Stimulated activated CD8-positive, alpha-beta memory T cell treated with anti-CD3 and anti-CD28 coated beads, Interleukin-15, amount 100 ng/mL, for 48 hours (primary cell): ENCODE data around the gene USP32.

Experiments used
- DNase-seq, 2 donors: peaks; one replicate each; pipeline ENCODE4 v3.0.0-alpha.2; 2020; ENCODE audit warnings: low read depth in 2 of 2

USP32 gene

GRCh38 chr17:60156746-60157145 lies 235.2 kb downstream of the USP32 start:
- DNase-seq: no peak

GRCh38 chr17:60155815-60156214 lies 236.1 kb downstream of the USP32 start:
- no peak for DNase-seq

- DNase-seq: no peak
These were observed 236.5 kb downstream of the USP32 start for GRCh38 chr17:60155427-60155814.

- DNase-seq: no peak
These were observed 237.1 kb downstream of the USP32 start for GRCh38 chr17:60154616-60155426.

- no peak for DNase-seq
These were observed 238.1 kb downstream of the USP32 start for GRCh38 chr17:60153606-60154390.

GRCh38 chr17:60151355-60151754 lies 240.6 kb downstream of the USP32 start:
- DNase-seq: no peak

GRCh38 chr17:60149691-60150582 lies 242.0 kb downstream of the USP32 start, which contains the start of gene CA4:
CA4 (plus strand) TSS chr17:60149973; CDS start chr17:60150035, 62 bp downstream.
- DNase-seq: no peak

- DNase-seq: no peak
These were observed 243.6 kb downstream of the USP32 start for GRCh38 chr17:60148373-60148772.

GRCh38 chr17:60147553-60148223 lies 244.2 kb downstream of the USP32 start:
- no peak for DNase-seq

GRCh38 chr17:60146206-60146605 lies 245.7 kb downstream of the USP32 start:
- DNase-seq: no peak

- DNase-seq: no peak
These were observed 246.7 kb downstream of the USP32 start for GRCh38 chr17:60145006-60145935.

- DNase-seq: peak; percentile 61
These were observed 248.9 kb downstream of the USP32 start for GRCh38 chr17:60142872-60143499.

- no peak for DNase-seq
These were observed 250.6 kb downstream of the USP32 start for GRCh38 chr17:60141111-60142018.

- DNase-seq: peak; percentile 31 to 32
These were observed 252.3 kb downstream of the USP32 start for GRCh38 chr17:60139438-60140285.

- no peak for DNase-seq
These were observed 253.0 kb downstream of the USP32 start for GRCh38 chr17:60138769-60139437.

GRCh38 chr17:60137731-60138130 lies 254.2 kb downstream of the USP32 start:
- DNase-seq: no peak
